Measurements from ENCODE around the gene TPP1. TPM values are rescaled to one million over a fixed set of nuclear protein-coding genes. Genes with fewer than 3 reads are reported as not detected.

Gene TPP1
- polyA plus RNA-seq, 4 donors: 89.2 to 119 (median 113) TPM

GRCh38 chr11:6629892-6630631 lies 10.8 kb upstream of the TPP1 start:
- DNase-seq (ENCODE audit: low read depth in 4 of 4, low spot score in 2 of 4): no peak

- DNase-seq (ENCODE audit: low read depth in 4 of 4, low spot score in 2 of 4): no peak
Measured at GRCh38 chr11:6629573-6629891, 10.3 kb upstream of the TPP1 start.

GRCh38 chr11:6628526-6628925 lies 9.3 kb upstream of the TPP1 start:
- DNase-seq (ENCODE audit: low read depth in 4 of 4, low spot score in 2 of 4): no peak

GRCh38 chr11:6627762-6628241 lies 8.6 kb upstream of the TPP1 start:
- no peak for DNase-seq (ENCODE audit: low read depth in 4 of 4, low spot score in 2 of 4)

GRCh38 chr11:6626971-6627761 lies 7.9 kb upstream of the TPP1 start:
- DNase-seq (ENCODE audit: low read depth in 4 of 4, low spot score in 2 of 4): no peak

- no peak for DNase-seq (ENCODE audit: low read depth in 4 of 4, low spot score in 2 of 4)
Measured at GRCh38 chr11:6625832-6626420, 6.7 kb upstream of the TPP1 start.

- DNase-seq (ENCODE audit: low read depth in 4 of 4, low spot score in 2 of 4): no peak
Measured at GRCh38 chr11:6625156-6625831, 6.1 kb upstream of the TPP1 start.

- no peak for DNase-seq (ENCODE audit: low read depth in 4 of 4, low spot score in 2 of 4)
Measured at GRCh38 chr11:6623391-6624363, 4.5 kb upstream of the TPP1 start.

GRCh38 chr11:6622261-6623171 lies 3.3 kb upstream of the TPP1 start:
- no peak for DNase-seq (ENCODE audit: low read depth in 4 of 4, low spot score in 2 of 4)

GRCh38 chr11:6621711-6622211 lies 2.5 kb upstream of the TPP1 start:
- no peak for DNase-seq (ENCODE audit: low read depth in 4 of 4, low spot score in 2 of 4)

GRCh38 chr11:6620636-6621035 lies 1.4 kb upstream of the TPP1 start:
- DNase-seq (ENCODE audit: low read depth in 4 of 4, low spot score in 2 of 4): no peak

GRCh38 chr11:6618117-6619003 lies 862 bp downstream of the TPP1 start:
- DNase-seq (ENCODE audit: low read depth in 4 of 4, low spot score in 2 of 4): peak in 1 of 4 donors; percentile 64

- DNase-seq (ENCODE audit: low read depth in 4 of 4, low spot score in 2 of 4): no peak
Measured at GRCh38 chr11:6617315-6617781, 1.9 kb downstream of the TPP1 start.

GRCh38 chr11:6616596-6617250 lies 2.5 kb downstream of the TPP1 start:
- no peak for DNase-seq (ENCODE audit: low read depth in 4 of 4, low spot score in 2 of 4)

- no peak for DNase-seq (ENCODE audit: low read depth in 4 of 4, low spot score in 2 of 4)
Measured at GRCh38 chr11:6615882-6616585, 3.2 kb downstream of the TPP1 start.

GRCh38 chr11:6615046-6615445 lies 4.2 kb downstream of the TPP1 start:
- DNase-seq (ENCODE audit: low read depth in 4 of 4, low spot score in 2 of 4): no peak

All from left renal cortex interstitium (tissue), 4 donors.